ENCODE measurements around the gene EIF3L.

EIF3L gene

DNA sequence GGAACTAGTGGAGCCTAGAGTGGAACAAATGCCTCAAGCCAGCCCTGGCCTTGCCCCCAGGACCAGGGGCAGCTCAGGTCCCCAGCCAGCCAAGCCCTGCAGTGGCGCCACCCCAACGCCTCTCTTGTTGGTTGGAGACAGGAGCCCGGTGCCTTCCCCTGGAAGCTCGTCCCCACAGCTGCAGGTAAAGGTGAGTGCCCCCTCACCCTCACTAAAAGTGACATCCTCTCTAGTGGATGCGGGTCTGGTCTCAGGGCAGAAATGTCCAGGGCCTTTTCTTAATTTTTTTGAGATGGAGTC lies 78.4 kb downstream of the EIF3L start:
- no peak for DNase-seq (ENCODE audit: low spot score)

DNA sequence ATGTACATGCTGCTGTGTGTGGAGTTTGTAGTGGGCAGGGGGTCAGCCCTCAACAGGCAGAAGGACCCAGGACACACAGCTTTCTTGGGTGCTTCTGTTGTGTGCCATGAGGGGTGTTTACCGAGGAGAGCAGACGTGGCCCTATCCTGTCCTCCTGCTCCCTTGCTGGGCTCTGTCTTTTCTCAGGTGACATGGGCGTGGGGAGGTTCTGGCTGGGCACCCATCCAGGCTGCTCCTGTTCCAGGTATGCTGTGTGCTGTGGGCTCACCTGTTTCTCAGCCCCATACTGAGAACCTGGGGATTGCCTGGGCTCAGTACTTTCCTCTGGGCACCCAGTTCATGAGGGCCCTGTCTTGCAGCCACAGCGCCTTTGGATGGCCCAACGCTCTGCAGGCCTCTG lies 80.2 kb downstream of the EIF3L start:
- DNase-seq (ENCODE audit: low spot score) = no peak

DNA sequence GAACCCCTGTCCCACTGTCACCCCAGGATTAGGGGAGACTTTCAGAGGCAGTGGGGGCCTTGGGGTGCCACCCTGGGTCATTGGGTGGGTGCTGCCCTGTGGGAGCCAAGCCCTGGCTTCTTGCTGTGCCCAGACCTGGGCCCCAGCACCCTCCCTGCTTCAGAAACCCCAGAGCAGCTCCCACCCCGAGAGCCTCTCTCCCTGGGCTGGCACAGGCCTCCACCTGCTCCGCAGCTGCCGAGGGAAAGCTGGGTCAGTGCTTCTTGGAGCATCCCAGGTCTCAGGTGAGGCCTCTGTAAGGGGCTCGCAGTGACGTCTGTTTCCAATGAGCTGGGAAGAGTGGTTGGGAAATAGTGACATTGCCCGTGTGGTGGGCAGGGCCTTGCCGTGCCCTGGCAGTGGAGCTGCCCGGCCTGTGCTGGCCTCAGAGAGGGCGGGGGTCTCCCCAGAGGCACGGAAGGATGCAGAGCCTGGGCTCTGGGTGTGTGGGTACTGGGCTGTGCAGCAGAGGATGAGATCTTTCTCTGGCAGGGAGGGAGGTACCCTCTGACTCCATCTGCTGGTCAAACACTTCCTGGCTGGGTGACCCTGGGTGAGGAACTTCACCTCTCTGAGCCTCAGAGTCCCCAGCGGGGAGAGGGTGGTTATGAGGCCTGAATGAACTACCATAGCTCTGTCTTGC lies 81.2 kb downstream of the EIF3L start:
- DNase-seq (ENCODE audit: low spot score) = no peak

- no peak for DNase-seq (ENCODE audit: low spot score)
Observed at GRCh38 chr22:37930952-37931440, 81.8 kb downstream of the EIF3L start.

GRCh38 chr22:37931893-37932389 lies 82.7 kb downstream of the EIF3L start:
- DNase-seq (ENCODE audit: low spot score) = no peak

DNA sequence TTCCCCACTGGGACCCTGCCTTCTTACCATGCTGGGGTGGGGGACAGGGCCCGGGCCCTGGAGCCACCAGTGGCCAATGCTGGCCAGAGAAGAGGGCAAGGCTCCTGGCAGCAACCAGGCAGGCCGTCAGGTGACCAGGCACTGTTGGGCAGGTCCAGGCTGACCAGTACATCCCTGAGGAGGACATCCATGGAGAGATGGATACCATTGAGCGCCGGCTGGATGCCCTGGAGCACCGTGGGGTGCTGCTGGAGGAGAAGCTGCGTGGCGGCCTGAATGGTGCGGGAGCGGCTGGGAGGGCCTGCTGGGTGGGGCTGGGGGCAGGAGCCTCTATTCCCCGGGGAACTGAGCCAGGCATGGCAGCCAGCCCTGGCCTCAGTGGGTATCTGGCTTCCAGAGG lies 83.2 kb downstream of the EIF3L start:
- DNase-seq (ENCODE audit: low spot score) = no peak

DNA sequence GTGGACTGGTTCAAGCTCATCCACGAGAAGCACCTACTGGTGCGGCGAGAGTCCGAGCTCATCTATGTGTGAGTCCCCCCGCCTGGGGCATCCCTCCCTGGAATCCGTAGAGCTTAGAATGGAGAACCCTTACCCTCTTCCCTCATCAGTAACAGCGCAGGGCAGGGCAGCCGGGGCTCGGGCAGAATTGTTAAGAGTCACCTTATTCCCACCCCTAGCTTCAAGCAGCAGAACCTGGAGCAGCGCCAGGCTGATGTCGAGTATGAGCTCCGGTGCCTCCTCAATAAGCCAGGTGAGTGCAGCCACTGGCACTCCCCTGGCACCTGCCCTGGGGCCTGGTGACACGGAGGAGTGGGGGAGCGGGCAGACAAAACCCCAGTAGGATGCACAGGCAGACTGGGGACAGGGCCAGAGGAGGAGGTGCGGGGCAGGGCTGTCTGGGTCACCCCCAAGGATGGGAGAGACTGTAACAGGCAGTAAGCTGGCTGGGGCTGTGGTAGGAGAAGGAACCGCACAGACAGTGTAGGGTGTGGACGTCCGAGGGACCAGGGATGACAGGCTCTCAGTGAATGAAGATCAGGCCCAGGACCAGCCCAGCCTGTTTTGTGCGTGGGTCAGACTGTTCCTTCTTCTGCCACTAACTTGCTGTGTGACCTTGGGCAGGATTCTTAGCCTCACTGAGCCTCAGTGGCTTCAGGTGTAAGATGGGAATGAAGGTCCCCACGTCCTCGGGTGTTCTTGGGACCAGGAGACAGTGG lies 83.8 kb downstream of the EIF3L start:
- no peak for DNase-seq (ENCODE audit: low spot score)

GRCh38 chr22:37933711-37934376 lies 84.6 kb downstream of the EIF3L start:
- peak; percentile 84 for DNase-seq (ENCODE audit: low spot score)
